HCT116 (cell line): ENCODE data around the gene SPIRE1. TPM values are rescaled to one million over a fixed set of nuclear protein-coding genes. Genes with fewer than 3 reads are reported as not detected.

ENCODE experiments used
- ATAC-seq: fragments of 200-7000 bp; cut with Tn5 transposase; 2 replicates; pipeline ENCODE4 v1.9.1; 2020; ENCODE audit warnings: mild to moderate bottlenecking, moderate library complexity
- BruUV-seq: library from RNA; stranded (reverse); fragments of 400-500 nt; replicated peaks from 2 replicates; lab custom pipeline; 2021; lab: Mats Ljungman, UMichigan
- CTCF ChIA-PET: fragments of 300-600 bp; sonication (Branson Sonifier 250); formaldehyde crosslinking; loops from one replicate; lab custom pipeline; 2021; ENCODE audit warnings: antibody characterized with exemption; lab: Charles Lee
- POLR2A ChIA-PET: fragments of 300-600, 350-600 bp; sonication (Branson Sonifier 250); formaldehyde crosslinking; loops from one replicate; lab custom pipeline; 2021; ENCODE audit warnings: antibody characterized with exemption; lab: Charles Lee
- RAD21 ChIA-PET, 2 experiments: fragments of 300-600 bp; sonication (Branson Sonifier 250); formaldehyde crosslinking; loops; one replicate each; lab custom pipeline; 2023; ENCODE audit warnings: low total read pairs in 2 of 2; ENCODE audit not compliant: uncharacterized antibody in 2 of 2, unreplicated experiment in 2 of 2, low non-redundant PET in 1 of 2; lab: Charles Lee
- DNase-seq: peaks from one replicate; pipeline ENCODE4 v3.0.0-alpha.2; 2010; ENCODE audit warnings: low read depth, low spot score
- H2AFZ ChIP-seq: fragments of 200-600 bp; shearing (Covaris generic), sonication (generic); 2 replicates; pipeline ENCODE4 v1.6.1; 2017; ENCODE audit warnings: low read depth, mixed run types, mixed read lengths, antibody characterized with exemption, low read length; ENCODE audit not compliant: poor library complexity, severe bottlenecking
- H3K27ac ChIP-seq: 2 replicates; pipeline ENCODE4 v1.5.1; 2012; ENCODE audit warnings: low read depth, low read length
- H3K27me3 ChIP-seq: fragments of 200-600 bp; sonication (generic); 2 replicates; pipeline ENCODE4 v1.6.1; 2016; ENCODE audit warnings: mixed run types, low read length, mixed read lengths; ENCODE audit not compliant: insufficient read depth
- H3K36me3 ChIP-seq, 2 experiments: fragments of 200-500 bp in 1 of 2; fragments of 200-600 bp in 1 of 2; sonication (Bioruptor generic) in 1 of 2; sonication (generic) in 1 of 2; 2 replicates each; pipeline versions ENCODE4 v1.5.1 to v1.6.1; 2014 to 2016; ENCODE audit warnings: low read length in 2 of 2, inconsistent platforms in 1 of 2, mixed read lengths in 1 of 2, mixed run types in 1 of 2; ENCODE audit not compliant: insufficient read depth in 2 of 2, control insufficient read depth in 1 of 2
- H3K4me1 ChIP-seq, 2 experiments: fragments of 200-600 bp in 1 of 2; sonication (generic) in 1 of 2; 2 replicates each; pipeline versions ENCODE4 v1.5.1 to v1.6.1; 2012 to 2017; ENCODE audit warnings: low read length in 2 of 2, inconsistent platforms in 1 of 2, mild to moderate bottlenecking in 1 of 2, mixed read lengths in 1 of 2, mixed run types in 1 of 2, moderate library complexity in 1 of 2; ENCODE audit not compliant: insufficient read depth in 2 of 2, control insufficient read depth in 1 of 2
- H3K4me2 ChIP-seq: fragments of 200-600 bp; sonication (generic); 2 replicates; pipeline ENCODE4 v1.6.1; 2017; ENCODE audit warnings: mixed run types, low read length, mixed read lengths
- H3K4me3 ChIP-seq, 2 experiments: fragments of 200-600 bp in 1 of 2; sonication (generic) in 1 of 2; replicated peaks in 1 of 2; 2 replicates each; pipeline ENCODE4 v1.5.1; 2011 to 2016; ENCODE audit warnings: low read length in 2 of 2, control low read depth in 1 of 2, low read depth in 1 of 2, mild to moderate bottlenecking in 1 of 2, mixed read lengths in 1 of 2, mixed run types in 1 of 2
- H3K79me2 ChIP-seq: fragments of 200-600 bp; sonication (generic); 2 replicates; pipeline ENCODE4 v1.6.1; 2017; ENCODE audit warnings: mild to moderate bottlenecking, mixed run types, low read length, moderate library complexity, mixed read lengths; ENCODE audit not compliant: insufficient read depth
- H3K9ac ChIP-seq: fragments of 200-600 bp; sonication (generic); 2 replicates; pipeline ENCODE4 v1.6.1; 2016; ENCODE audit warnings: low read length, mixed read lengths
- H3K9me2 ChIP-seq: fragments of 200-600 bp; sonication (generic), shearing (Covaris generic); 2 replicates; pipeline ENCODE4 v1.6.1; 2017; ENCODE audit warnings: mixed run types, mild to moderate bottlenecking, moderate library complexity; ENCODE audit not compliant: insufficient read depth
- H3K9me3 ChIP-seq, 2 experiments: fragments of 200-500 bp in 1 of 2; fragments of 200-600 bp in 1 of 2; sonication (Bioruptor generic) in 1 of 2; sonication (generic) in 1 of 2; 2 replicates each; pipeline ENCODE4 v1.6.1; 2014 to 2017; ENCODE audit warnings: low read length in 2 of 2, mixed read lengths in 2 of 2, inconsistent platforms in 1 of 2, low read depth in 1 of 2, mild to moderate bottlenecking in 1 of 2, mixed run types in 1 of 2, moderate library complexity in 1 of 2; ENCODE audit not compliant: control insufficient read depth in 1 of 2, insufficient read depth in 1 of 2
- H4K20me1 ChIP-seq: fragments of 200-600 bp; sonication (generic), shearing (Covaris generic); 2 replicates; pipeline ENCODE4 v1.6.1; 2017; ENCODE audit warnings: mixed run types, mild to moderate bottlenecking, moderate library complexity; ENCODE audit not compliant: insufficient read depth
- ATF3 ChIP-seq: IDR thresholded peaks from 2 replicates; pipeline ENCODE4 v1.6.1; 2012
- CBX3 ChIP-seq: IDR thresholded peaks from 2 replicates; pipeline ENCODE4 v1.6.1; 2012; ENCODE audit warnings: low read depth
- CEBPB ChIP-seq: IDR thresholded peaks from 2 replicates; pipeline ENCODE4 v1.6.1; 2012; ENCODE audit warnings: low read depth
- CTCF ChIP-seq, 3 experiments: fragments of 200-600 bp in 1 of 3; sonication (generic) in 1 of 3; IDR thresholded peaks in 2 of 3; conservative IDR thresholded peaks in 1 of 3; 2 replicates each; pipeline ENCODE4 v1.5.1; 2012 to 2017; ENCODE audit warnings: low read depth in 2 of 3, low read length in 2 of 3, antibody characterized with exemption in 1 of 3, borderline replicate concordance in 1 of 3, control low read depth in 1 of 3, mild to moderate bottlenecking in 1 of 3, mixed read lengths in 1 of 3, mixed run types in 1 of 3, moderate library complexity in 1 of 3; ENCODE audit not compliant: insufficient read depth in 1 of 3
- EGR1 ChIP-seq: IDR thresholded peaks from 2 replicates; pipeline ENCODE4 v1.6.1; 2012; ENCODE audit warnings: low read depth
- ELF1 ChIP-seq: IDR thresholded peaks from 2 replicates; pipeline ENCODE4 v1.6.1; 2012; ENCODE audit warnings: low read depth, borderline replicate concordance
- EZH2 ChIP-seq: fragments of 200-600 bp; sonication (generic); IDR thresholded peaks from 2 replicates; pipeline ENCODE4 v1.6.1; 2017; ENCODE audit warnings: antibody characterized with exemption, mixed run types
- EZH2phosphoT487 ChIP-seq: fragments of 200-600 bp; IDR thresholded peaks from 2 replicates; pipeline ENCODE4 v1.6.1; 2018; ENCODE audit warnings: antibody characterized with exemption, borderline replicate concordance
- FOSL1 ChIP-seq: IDR thresholded peaks from 2 replicates; pipeline ENCODE4 v1.6.1; 2012; ENCODE audit warnings: low read depth
- MAX ChIP-seq: IDR thresholded peaks from 2 replicates; pipeline ENCODE4 v1.6.1; 2012
- POLR2A ChIP-seq: IDR thresholded peaks from 2 replicates; pipeline ENCODE4 v1.7.0; 2011; ENCODE audit warnings: borderline replicate concordance; ENCODE audit not compliant: insufficient read depth, insufficient read length; ENCODE audit errors: extremely low read depth
- POLR2AphosphoS5 ChIP-seq: IDR thresholded peaks from 2 replicates; pipeline ENCODE4 v1.6.1; 2011; ENCODE audit warnings: mild to moderate bottlenecking, low read depth, low read length, moderate library complexity
- RAD21 ChIP-seq: IDR thresholded peaks from 2 replicates; pipeline ENCODE4 v1.6.1; 2012; ENCODE audit warnings: low read depth, mild to moderate bottlenecking
- REST ChIP-seq: IDR thresholded peaks from 2 replicates; pipeline ENCODE4 v1.6.1; 2012; ENCODE audit warnings: low read depth
- SIN3A ChIP-seq: IDR thresholded peaks from 2 replicates; pipeline ENCODE4 v1.6.1; 2012; ENCODE audit warnings: low read depth
- SP1 ChIP-seq: IDR thresholded peaks from 2 replicates; pipeline ENCODE4 v1.6.1; 2012; ENCODE audit warnings: low read depth
- YY1 ChIP-seq: IDR thresholded peaks from 2 replicates; pipeline ENCODE4 v1.6.1; 2011; ENCODE audit warnings: low read length, low read depth, moderate library complexity, mild to moderate bottlenecking; ENCODE audit not compliant: insufficient replicate concordance; ENCODE audit errors: extremely low read depth
- ZBTB33 ChIP-seq: IDR thresholded peaks from 2 replicates; pipeline ENCODE4 v1.6.1; 2011; ENCODE audit warnings: mild to moderate bottlenecking, low read length, moderate library complexity; ENCODE audit not compliant: insufficient replicate concordance; ENCODE audit errors: extremely low read depth
- ZNF274 ChIP-seq: fragments of 200-500 bp; sonication (Bioruptor generic); IDR thresholded peaks from 2 replicates; pipeline ENCODE4 v1.6.1; 2014; ENCODE audit warnings: mild to moderate bottlenecking, low read depth, low read length, inconsistent platforms
- intact Hi-C: fragments of 100-400 bp; cut with micrococcal nuclease; formaldehyde crosslinking; loops from 2 replicates; pipeline ENCODE4 v1.10.0; 2022
- total RNA-seq: library from RNA; stranded (reverse); gene quantifications from one replicate; pipeline ENCODE4 v1.2.1, GENCODE V29; 2021; ENCODE audit not compliant: unreplicated experiment

SPIRE1 gene
- total RNA-seq, 1 experiment from 2014 or later: 26.6 TPM

- no peak for ATAC-seq
- no peak for DNase-seq
- no peaks in the 10 kb centered on the region for H3K4me1 ChIP-seq
- no peak overlapping the region for H3K27ac ChIP-seq
- no peak overlapping the region for H3K4me3 ChIP-seq
- H4K20me1 ChIP-seq: no peaks in the 10 kb centered on the region
- POLR2A ChIA-PET: interaction anchor here (1.0 kb wide), 1 partner anchor 127 kb away, joined by 3 read pairs; no protein-coding TSS in a partner anchor
- no peak overlapping the region for H3K9ac ChIP-seq
- no peak overlapping the region for H2AFZ ChIP-seq
- H3K79me2 ChIP-seq: no peaks in the 10 kb centered on the region
- no peaks in the 10 kb centered on the region for H3K9me3 ChIP-seq
- TF ChIP-seq EZH2phosphoT487: no peak
- TF ChIP-seq POLR2A: no peak
- TF ChIP-seq ZNF274: no peak
- TF ChIP-seq CTCF (IDR thresholded peaks at IDR 0.05 in 2 of 3, conservative IDR thresholded peaks at IDR 0.05 in 1 of 3; ENCODE audit: borderline replicate concordance in 1 of 3, insufficient read depth in 1 of 3, low read depth in 2 of 3, low read length in 2 of 3): no peak
- no peak for TF ChIP-seq ELF1
- no peak for TF ChIP-seq MAX
- TF ChIP-seq RAD21: no peak
- TF ChIP-seq POLR2AphosphoS5: no peak
- no peak for TF ChIP-seq ZBTB33
- TF ChIP-seq SP1: no peak
- TF ChIP-seq YY1: no peak
- no peak for TF ChIP-seq FOSL1
- no peak for TF ChIP-seq EZH2
- no peak for TF ChIP-seq REST
- no peak for TF ChIP-seq ATF3
- TF ChIP-seq EGR1: no peak
- TF ChIP-seq CEBPB: no peak
- TF ChIP-seq SIN3A: no peak
- TF ChIP-seq CBX3: no peak
- H3K4me2 ChIP-seq: no peak overlapping the region
- H3K36me3 ChIP-seq: no peaks in the 10 kb centered on the region; a peak in 2 of 4 replicates
- RAD21 ChIA-PET: no interaction called here
- intact Hi-C loops: no loop called here
- no TSS peak for BruUV-seq
- CTCF ChIA-PET: no interaction called here
- no peaks in the 10 kb centered on the region for H3K9me2 ChIP-seq
- no peaks in the 10 kb centered on the region for H3K27me3 ChIP-seq
Measured at GRCh38 chr18:12479536-12479935, 178.4 kb downstream of the SPIRE1 start.
